Keratinocyte (primary cell): ENCODE results near the gene DCDC2. TPM values are rescaled to one million over a fixed set of nuclear protein-coding genes. Genes with fewer than 3 reads are reported as not detected.
A peak's percentile ranks its signal among the peaks of the same experiment; 100 is the strongest.

ENCODE experiments used
- DNase-seq: peaks from one replicate; pipeline ENCODE4 v3.0.0-alpha.2; 2011; ENCODE audit warnings: low read depth, missing footprints, low spot score
- FAIRE-seq: peaks from 2 replicates; lab custom pipeline; 2011; peaks lifted over from hg19 to GRCh38; lab: Jason Lieb, UNC
- H2AFZ ChIP-seq: 2 replicates; pipeline ENCODE4 v1.6.0; 2012; ENCODE audit warnings: low read length, control low read depth, inconsistent platforms; ENCODE audit not compliant: control insufficient read depth
- H3K27ac ChIP-seq: 2 replicates; pipeline ENCODE4 v1.5.1; 2011; ENCODE audit warnings: low read length; ENCODE audit not compliant: control insufficient read depth, insufficient read depth
- H3K27me3 ChIP-seq: 3 replicates; pipeline ENCODE4 v1.6.0; 2011; ENCODE audit warnings: low read length; ENCODE audit not compliant: control insufficient read depth, insufficient read depth; ENCODE audit errors: extremely low read depth
- H3K36me3 ChIP-seq, 2 experiments: 2 replicates in 1 of 2; 3 replicates in 1 of 2; pipeline ENCODE4 v1.5.1; 2011; ENCODE audit warnings: low read length in 2 of 2, mild to moderate bottlenecking in 1 of 2; ENCODE audit not compliant: control insufficient read depth in 2 of 2, insufficient read depth in 2 of 2; ENCODE audit errors: extremely low read depth in 1 of 2
- H3K4me1 ChIP-seq: 3 replicates; pipeline ENCODE4 v1.5.1; 2011; ENCODE audit warnings: low read length; ENCODE audit not compliant: control insufficient read depth, insufficient read depth; ENCODE audit errors: extremely low read depth
- H3K4me2 ChIP-seq: 3 replicates; pipeline ENCODE4 v1.6.0; 2011; ENCODE audit warnings: low read depth, low read length; ENCODE audit not compliant: control insufficient read depth, insufficient read depth; ENCODE audit errors: extremely low read depth
- H3K4me3 ChIP-seq, 3 experiments: fragments of 200-600 bp in 1 of 3; sonication (generic) in 1 of 3; 2 replicates in 2 of 3; 3 replicates in 1 of 3; pipeline ENCODE4 v1.5.1; 2011 to 2016; ENCODE audit warnings: low read length in 3 of 3, mild to moderate bottlenecking in 3 of 3, control low read depth in 2 of 3, inconsistent platforms in 1 of 3, low read depth in 1 of 3, mixed read lengths in 1 of 3, mixed run types in 1 of 3, moderate library complexity in 1 of 3; ENCODE audit not compliant: control insufficient read depth in 2 of 3, insufficient read depth in 2 of 3; ENCODE audit errors: extremely low read depth in 1 of 3
- H3K79me2 ChIP-seq: 2 replicates; pipeline ENCODE4 v1.6.0; 2012; ENCODE audit warnings: low read length; ENCODE audit not compliant: control insufficient read depth, insufficient read depth
- H3K9ac ChIP-seq: 3 replicates; pipeline ENCODE4 v1.6.0; 2011; ENCODE audit warnings: low read length; ENCODE audit not compliant: control insufficient read depth, insufficient read depth; ENCODE audit errors: extremely low read depth
- H3K9me1 ChIP-seq: 3 replicates; pipeline ENCODE4 v1.6.0; 2011; ENCODE audit warnings: low read length; ENCODE audit not compliant: control insufficient read depth, insufficient read depth; ENCODE audit errors: extremely low read depth
- H3K9me3 ChIP-seq: 2 replicates; pipeline ENCODE4 v1.5.1; 2012; ENCODE audit warnings: low read depth, low read length; ENCODE audit not compliant: control insufficient read depth
- H4K20me1 ChIP-seq: 3 replicates; pipeline ENCODE4 v1.6.0; 2011; ENCODE audit warnings: low read length; ENCODE audit not compliant: control insufficient read depth, insufficient read depth; ENCODE audit errors: extremely low read depth
- CTCF ChIP-seq, 3 experiments: IDR thresholded peaks in 1 of 3; conservative IDR thresholded peaks in 1 of 3; optimal IDR thresholded peaks in 1 of 3; 2 replicates in 2 of 3; 3 replicates in 1 of 3; pipeline versions ENCODE3 to v1.5.1; 2011; ENCODE audit warnings: low read length in 3 of 3, mild to moderate bottlenecking in 3 of 3, moderate library complexity in 2 of 3, control low read depth in 1 of 3, inconsistent platforms in 1 of 3; ENCODE audit not compliant: insufficient read depth in 2 of 3; ENCODE audit errors: extremely low read depth in 1 of 3
- EZH2 ChIP-seq: IDR thresholded peaks from one replicate; pipeline ENCODE4 v1.6.1; 2012; ENCODE audit warnings: inconsistent platforms, mild to moderate bottlenecking, low read length, moderate library complexity
- dilution Hi-C: fragments of 300-500 bp; cut with MboI; formaldehyde crosslinking; loops from one replicate; pipeline ENCODE4 v1.7.0; 2020; ENCODE audit warnings: low sequenced_read_pairs; ENCODE audit not compliant: extremely low pct_ligation_motif_present
- polyA plus RNA-seq, 5 experiments: library from polyadenylated mRNA; depleted of rRNA in 3 of 5; stranded (reverse) in 3 of 5; stranded (forward) in 1 of 5; unstranded in 1 of 5; fragments of >200 nt; gene quantifications; 1 replicate in 1 of 5; 2 replicates in 3 of 5; 3 replicates in 1 of 5; pipeline versions ENCODE4 v1.2.1 to v1.2.3, GENCODE V29; 2011 to 2012; ENCODE audit warnings: missing spikeins in 2 of 5, low read depth in 1 of 5, low replicate concordance in 1 of 5

The DCDC2 gene
- polyA plus RNA-seq, 1 donor (not counting 4 experiments of a cell fraction or from before 2014, with no cell fraction given): 0.10 TPM

- no peaks in the 10 kb centered on the region for H4K20me1 ChIP-seq
- TF ChIP-seq CTCF (optimal IDR thresholded peaks at IDR 0.05 in 1 of 3, IDR thresholded peaks at IDR 0.05 in 1 of 3, conservative IDR thresholded peaks at IDR 0.05 in 1 of 3; ENCODE audit: extremely low read depth in 1 of 3, insufficient read depth in 2 of 3, low read length in 3 of 3) (peak; percentile 78 to 94 (median 81)), EZH2 (no peak)
- peak; percentile 41 for DNase-seq
- peak overlapping the region; percentile 22 for H3K27ac ChIP-seq
- H3K27me3 ChIP-seq: peaks cover 14% of the 10 kb centered on the region
- no peaks in the 10 kb centered on the region for H3K79me2 ChIP-seq
- FAIRE-seq: no peak
- peak overlapping the region; percentile 63 for H3K9ac ChIP-seq
- peak overlapping the region; percentile 47 to 70 (median 58) for H3K4me3 ChIP-seq
- no peaks in the 10 kb centered on the region for H3K9me3 ChIP-seq
- H2AFZ ChIP-seq: peak overlapping the region; percentile 86
- peak overlapping the region; percentile 87 for H3K4me2 ChIP-seq
- no peaks in the 10 kb centered on the region for H3K9me1 ChIP-seq
- H3K36me3 ChIP-seq: no peaks in the 10 kb centered on the region
- dilution Hi-C loops: no loop called here
- peaks cover 11% of the 10 kb centered on the region for H3K4me1 ChIP-seq
These were observed 2.0 kb upstream of the DCDC2 start for GRCh38 chr6:24359640-24360454.

DNA sequence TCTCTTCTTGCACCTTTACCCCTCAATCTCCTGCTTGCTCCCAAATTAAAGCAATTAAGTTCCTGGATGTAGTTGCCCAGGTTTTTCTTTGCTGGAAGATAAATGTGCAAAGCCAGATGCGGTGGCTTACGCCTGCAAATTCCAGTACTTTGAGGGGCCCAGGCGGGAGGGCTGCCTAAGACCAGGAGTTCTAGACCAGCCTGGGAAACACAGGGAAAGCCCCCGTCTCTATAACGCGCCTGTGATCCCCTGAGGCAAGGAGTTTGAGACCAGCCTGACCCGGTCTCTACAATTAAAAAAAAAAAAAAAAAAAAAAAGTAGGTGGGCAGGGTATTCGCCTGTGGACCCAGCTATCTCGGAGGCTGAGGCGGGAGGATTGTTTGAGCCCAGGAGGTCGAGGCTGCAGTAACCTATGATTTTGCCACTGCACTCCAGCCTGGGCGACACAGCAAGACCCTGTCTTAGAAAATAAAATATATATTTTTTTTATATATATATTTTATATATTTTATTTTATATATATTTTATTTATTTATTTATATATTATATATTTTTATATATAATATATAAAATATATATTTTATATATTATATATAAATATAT lies 461 bp upstream of the DCDC2 start:
- no peak for DNase-seq
- peak overlapping the region; percentile 39 for H2AFZ ChIP-seq
- no peaks in the 10 kb centered on the region for H3K9me1 ChIP-seq
- H3K9ac ChIP-seq: no peak overlapping the region
- H3K27me3 ChIP-seq: peaks cover 14% of the 10 kb centered on the region
- TF ChIP-seq CTCF (optimal IDR thresholded peaks at IDR 0.05 in 1 of 3, IDR thresholded peaks at IDR 0.05 in 1 of 3, conservative IDR thresholded peaks at IDR 0.05 in 1 of 3; ENCODE audit: extremely low read depth in 1 of 3, insufficient read depth in 2 of 3, low read length in 3 of 3): no peak
- TF ChIP-seq EZH2: no peak
- H3K79me2 ChIP-seq: no peaks in the 10 kb centered on the region
- H4K20me1 ChIP-seq: no peaks in the 10 kb centered on the region
- dilution Hi-C loops: no loop called here
- no peaks in the 10 kb centered on the region for H3K9me3 ChIP-seq
- FAIRE-seq: no peak
- no peak overlapping the region for H3K27ac ChIP-seq
- H3K36me3 ChIP-seq: no peaks in the 10 kb centered on the region
- peaks cover 11% of the 10 kb centered on the region for H3K4me1 ChIP-seq
- peak overlapping the region; percentile 23 to 40 (median 35) for H3K4me3 ChIP-seq
- peak overlapping the region; percentile 65 for H3K4me2 ChIP-seq
